Activated naive CD4-positive, alpha-beta T cell treated with anti-CD3 and anti-CD28 coated beads for 36 hours (primary cell): ENCODE data around the gene CD82. TPM values are rescaled to one million over a fixed set of nuclear protein-coding genes. Genes with fewer than 3 reads are reported as not detected.
A peak's percentile ranks its signal among the peaks of the same experiment; 100 is the strongest.

Experiments used
- CTCF ChIA-PET: fragments of 350-600 bp; sonication (Branson Sonifier 250); formaldehyde crosslinking; loops from one replicate; lab custom pipeline; 2021; ENCODE audit warnings: antibody characterized with exemption; lab: Charles Lee
- DNase-seq: peaks from one replicate; pipeline ENCODE4 v3.0.0-alpha.2; 2020
- H3K27ac Mint-ChIP-seq: one replicate; pipeline ENCODE4 v1.8.0; 2021; ENCODE audit warnings: mild to moderate bottlenecking, mixed read lengths
- H3K27me3 Mint-ChIP-seq: one replicate; pipeline ENCODE4 v1.8.0; 2021; ENCODE audit warnings: low read depth, mixed read lengths
- H3K36me3 Mint-ChIP-seq: one replicate; pipeline ENCODE4 v1.8.0; 2021; ENCODE audit warnings: low read depth, mixed read lengths
- H3K4me1 Mint-ChIP-seq: one replicate; pipeline ENCODE4 v1.8.0; 2021; ENCODE audit warnings: low read depth, mixed read lengths
- H3K4me3 Mint-ChIP-seq: one replicate; pipeline ENCODE4 v1.8.0; 2021; ENCODE audit warnings: mild to moderate bottlenecking, moderate library complexity, mixed read lengths
- H3K9me3 Mint-ChIP-seq: one replicate; pipeline ENCODE4 v1.8.0; 2021; ENCODE audit warnings: mixed read lengths
- intact Hi-C: fragments of 100-400 bp; cut with micrococcal nuclease; formaldehyde crosslinking; loops from one replicate; pipeline ENCODE4 v1.15.1; 2023
- total RNA-seq, 2 experiments: library from RNA; stranded (reverse); gene quantifications; one replicate each; pipeline ENCODE4 v1.2.3, GENCODE V29; 2021

Gene CD82
- total RNA-seq, 2 experiments from 2014 or later = 140 to 141 TPM

DNA sequence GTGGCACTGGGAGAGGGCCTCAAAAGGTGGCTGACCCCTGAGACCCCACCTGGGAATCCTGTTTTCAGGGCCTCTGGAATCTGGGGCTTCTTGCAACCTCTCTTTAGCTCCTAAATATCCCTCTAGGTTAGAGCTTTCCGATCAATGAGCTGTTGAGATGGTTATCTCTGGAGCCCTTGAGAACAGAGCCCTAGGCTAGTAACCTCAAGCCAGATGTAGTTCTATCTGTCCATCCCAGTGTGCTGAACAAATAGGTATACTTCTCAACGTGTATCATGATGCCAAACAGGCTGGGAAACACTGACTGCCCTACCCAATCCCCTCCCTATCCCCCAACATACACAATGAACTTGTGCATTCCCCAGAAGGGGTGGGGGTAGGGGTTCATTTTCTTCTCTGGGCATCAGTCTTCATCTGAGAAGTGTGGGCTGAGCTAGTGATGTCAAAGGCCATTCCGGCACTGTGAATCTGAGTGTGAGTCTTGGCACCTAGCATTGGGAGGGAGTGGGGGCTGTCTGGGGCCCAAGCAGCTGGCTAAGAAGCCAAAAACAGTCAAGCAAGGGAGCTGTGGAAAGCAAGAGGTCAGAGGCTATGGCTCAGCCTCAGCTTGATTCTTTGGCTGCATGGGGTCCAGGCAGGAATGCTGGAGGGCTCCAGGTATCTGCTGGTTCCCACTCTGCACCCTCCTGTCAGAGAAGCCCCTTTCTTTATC is 17.3 kb downstream of the CD82 start:
- peaks cover 56% of the 10 kb centered on the region for H3K36me3 Mint-ChIP-seq
- H3K27me3 Mint-ChIP-seq = no peaks in the 10 kb centered on the region
- intact Hi-C loops = no loop called here
- DNase-seq = no peak
- H3K4me3 Mint-ChIP-seq = no peak overlapping the region
- H3K4me1 Mint-ChIP-seq = peaks cover 41% of the 10 kb centered on the region
- H3K9me3 Mint-ChIP-seq = peaks cover 2% of the 10 kb centered on the region
- H3K27ac Mint-ChIP-seq = no peak overlapping the region
- CTCF ChIA-PET = interaction anchor here (1.1 to 2.4 kb wide), 3 partner anchors 26 to 521 kb away, joined by 3 to 9 read pairs (median 4); no protein-coding TSS in a partner anchor

- no peak for DNase-seq
- intact Hi-C loops = no loop called here
- H3K36me3 Mint-ChIP-seq = peaks cover 59% of the 10 kb centered on the region
- CTCF ChIA-PET = interaction anchor here (1.1 to 2.4 kb wide), 3 partner anchors 26 to 521 kb away, joined by 3 to 9 read pairs (median 4); no protein-coding TSS in a partner anchor
- H3K27me3 Mint-ChIP-seq = no peaks in the 10 kb centered on the region
- peaks cover 2% of the 10 kb centered on the region for H3K9me3 Mint-ChIP-seq
- H3K27ac Mint-ChIP-seq = no peak overlapping the region
- no peak overlapping the region for H3K4me3 Mint-ChIP-seq
- H3K4me1 Mint-ChIP-seq = peaks cover 38% of the 10 kb centered on the region
These were observed 17.8 kb downstream of the CD82 start for GRCh38 chr11:44583353-44583669.

GRCh38 chr11:44585421-44585820 is 20.0 kb downstream of the CD82 start:
- CTCF ChIA-PET = interaction anchor here (0.8 to 2.1 kb wide), 3 partner anchors 12 to 32 kb away, joined by 3 to 7 read pairs (median 4); no protein-coding TSS in a partner anchor
- H3K27me3 Mint-ChIP-seq = no peaks in the 10 kb centered on the region
- DNase-seq = no peak
- peaks cover 31% of the 10 kb centered on the region for H3K4me1 Mint-ChIP-seq
- no peak overlapping the region for H3K4me3 Mint-ChIP-seq
- H3K36me3 Mint-ChIP-seq = peaks cover 64% of the 10 kb centered on the region
- H3K27ac Mint-ChIP-seq = no peak overlapping the region
- peaks cover 2% of the 10 kb centered on the region for H3K9me3 Mint-ChIP-seq
- intact Hi-C loops = no loop called here

DNA sequence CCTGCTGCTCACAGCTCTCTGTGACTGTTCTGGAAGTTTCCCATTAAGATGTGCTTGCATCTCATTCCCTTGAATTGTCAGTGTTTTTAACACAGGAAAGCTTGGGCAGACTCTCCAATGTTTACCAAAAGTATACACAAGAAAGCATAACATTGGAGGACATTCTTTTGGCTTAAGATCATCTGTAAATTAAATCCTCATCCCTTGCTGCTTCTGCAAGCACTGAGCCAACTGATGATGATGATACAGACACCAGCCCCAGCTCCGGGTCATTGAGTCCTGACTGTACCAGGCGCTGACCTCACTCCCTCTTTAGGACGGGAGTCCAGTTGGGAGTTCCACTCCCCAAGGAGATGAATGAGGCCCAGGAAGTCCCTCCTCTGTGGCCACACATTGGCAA is 23.8 kb downstream of the CD82 start:
- DNase-seq = no peak
- Mint-ChIP-seq H3K36me3 (peaks cover 52% of the 10 kb centered on the region), H3K27me3 (no peaks in the 10 kb centered on the region), H3K4me3 (no peak overlapping the region), H3K27ac (no peak overlapping the region), H3K9me3 (no peaks in the 10 kb centered on the region), H3K4me1 (peaks cover 41% of the 10 kb centered on the region)
- intact Hi-C loops = no loop called here
- CTCF ChIA-PET = interaction anchor here (1.0 kb wide), 1 partner anchor 18 kb away, joined by 4 read pairs; no protein-coding TSS in a partner anchor

DNA sequence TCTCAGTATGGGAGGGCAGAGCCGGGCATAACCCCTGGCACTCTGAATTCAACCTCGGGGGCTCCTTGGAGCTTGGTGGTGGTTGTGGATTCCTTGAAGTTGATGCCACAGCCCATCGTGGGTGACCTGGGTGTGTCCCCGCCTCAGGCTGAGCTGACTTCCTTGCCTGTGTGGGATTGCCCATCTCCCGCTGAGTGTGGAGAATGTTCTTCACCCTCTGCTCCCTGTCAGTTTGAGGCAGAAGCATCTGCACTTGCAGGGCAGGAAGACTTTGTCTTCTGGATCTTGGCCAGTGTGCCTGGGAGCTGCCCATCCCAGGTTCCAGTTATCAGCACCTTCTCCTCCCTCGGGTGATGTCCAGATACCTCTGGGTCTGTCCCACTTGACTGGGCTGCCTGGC is 25.3 kb downstream of the CD82 start:
- H3K4me1 Mint-ChIP-seq = peaks cover 55% of the 10 kb centered on the region
- intact Hi-C loops = no loop called here
- CTCF ChIA-PET = interaction anchor here (1.6 kb wide), 1 partner anchor 26 kb away, joined by 11 read pairs; no protein-coding TSS in a partner anchor
- peak overlapping the region; percentile 63 for H3K27ac Mint-ChIP-seq
- H3K9me3 Mint-ChIP-seq = no peaks in the 10 kb centered on the region
- H3K27me3 Mint-ChIP-seq = no peaks in the 10 kb centered on the region
- H3K36me3 Mint-ChIP-seq = peaks cover 56% of the 10 kb centered on the region
- no peak overlapping the region for H3K4me3 Mint-ChIP-seq
- DNase-seq = no peak

GRCh38 chr11:44591557-44591956 is 26.1 kb downstream of the CD82 start:
- intact Hi-C loops = no loop called here
- Mint-ChIP-seq H3K27me3 (no peaks in the 10 kb centered on the region), H3K9me3 (no peaks in the 10 kb centered on the region), H3K36me3 (peaks cover 59% of the 10 kb centered on the region), H3K4me3 (no peak overlapping the region), H3K27ac (no peak overlapping the region), H3K4me1 (peaks cover 62% of the 10 kb centered on the region)
- no peak for DNase-seq
- CTCF ChIA-PET = interaction anchor here (1.6 kb wide), 1 partner anchor 26 kb away, joined by 11 read pairs; no protein-coding TSS in a partner anchor

DNA sequence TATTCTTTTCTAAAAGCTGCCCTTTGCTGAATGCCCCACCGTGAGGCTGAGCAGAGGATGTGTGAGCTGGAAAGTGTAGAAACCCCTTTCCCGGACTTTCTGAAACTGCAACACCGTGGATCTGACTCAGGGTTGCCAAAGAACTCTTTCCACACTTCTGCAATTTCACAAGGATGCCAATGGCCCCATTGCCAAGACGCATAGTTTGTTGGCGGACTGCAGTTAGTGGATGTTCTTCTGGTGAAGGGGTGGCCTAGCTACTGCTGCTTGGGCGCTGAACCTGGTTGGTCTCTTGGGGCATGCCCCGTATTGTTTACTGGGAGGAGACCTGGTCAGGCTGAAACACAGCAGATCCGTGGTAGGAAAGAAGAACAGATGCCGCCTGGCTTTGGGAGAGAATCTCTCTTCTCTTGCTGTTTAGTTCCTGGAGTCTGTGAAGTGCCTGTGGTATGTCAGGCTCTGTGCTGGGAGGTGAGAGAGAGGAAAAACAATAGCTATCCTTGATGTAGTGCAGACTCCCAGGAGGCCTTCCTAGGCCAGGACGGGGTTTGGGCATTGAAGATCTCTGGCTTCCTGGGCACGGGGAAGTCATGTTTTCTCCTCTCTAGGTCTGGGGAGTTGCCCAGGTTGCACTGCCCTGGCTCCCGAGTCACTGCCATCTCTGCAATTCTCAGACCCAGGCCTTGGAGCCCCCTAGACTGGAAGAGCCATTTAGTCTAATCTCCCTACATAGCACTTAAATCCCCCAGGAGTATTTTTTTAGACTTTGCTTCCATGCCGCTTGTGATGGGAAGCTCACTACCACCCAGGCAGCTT is 26.9 kb downstream of the CD82 start:
- intact Hi-C loops = no loop called here
- no peaks in the 10 kb centered on the region for H3K27me3 Mint-ChIP-seq
- no peak for DNase-seq
- peak overlapping the region; percentile 56 for H3K27ac Mint-ChIP-seq
- H3K36me3 Mint-ChIP-seq = peaks cover 55% of the 10 kb centered on the region
- H3K9me3 Mint-ChIP-seq = no peaks in the 10 kb centered on the region
- peaks cover 70% of the 10 kb centered on the region for H3K4me1 Mint-ChIP-seq
- no peak overlapping the region for H3K4me3 Mint-ChIP-seq
- CTCF ChIA-PET = interaction anchor here (1.0 to 1.6 kb wide), 3 partner anchors 14 to 25 kb away, joined by 3 to 11 read pairs (median 4); no protein-coding TSS in a partner anchor

DNA sequence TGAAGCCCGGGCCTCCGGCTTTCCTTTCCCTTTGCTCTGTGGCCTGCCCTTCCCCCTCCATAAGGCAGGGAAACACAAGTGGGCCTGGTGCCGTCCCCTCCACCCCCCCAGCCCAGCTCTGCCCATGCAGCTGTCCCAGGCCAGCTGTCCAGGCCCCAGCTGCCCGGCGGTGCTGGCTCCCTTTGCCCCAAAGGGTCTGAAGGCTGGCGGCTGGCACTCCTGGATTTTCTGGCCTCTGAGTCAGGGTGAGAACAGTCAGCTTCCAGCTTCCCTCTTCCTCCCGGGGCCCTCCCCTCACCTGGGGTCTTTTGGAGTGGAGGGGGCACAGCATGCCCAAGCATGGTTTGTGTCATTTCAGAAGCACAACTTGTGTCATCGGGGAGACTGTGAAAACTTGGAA is 27.8 kb downstream of the CD82 start:
- Mint-ChIP-seq H3K9me3 (no peaks in the 10 kb centered on the region), H3K27me3 (no peaks in the 10 kb centered on the region), H3K27ac (no peak overlapping the region), H3K4me3 (no peak overlapping the region), H3K36me3 (peaks cover 49% of the 10 kb centered on the region), H3K4me1 (peaks cover 77% of the 10 kb centered on the region)
- intact Hi-C loops = no loop called here
- no peak for DNase-seq
- CTCF ChIA-PET = interaction anchor here (1.2 kb wide), 1 partner anchor 24 kb away, joined by 3 read pairs; no protein-coding TSS in a partner anchor

GRCh38 chr11:44595006-44595405 is 29.5 kb downstream of the CD82 start:
- Mint-ChIP-seq H3K4me3 (no peak overlapping the region), H3K27ac (peak overlapping the region; percentile 88), H3K27me3 (no peaks in the 10 kb centered on the region), H3K36me3 (peaks cover 39% of the 10 kb centered on the region), H3K4me1 (peaks cover 75% of the 10 kb centered on the region), H3K9me3 (no peaks in the 10 kb centered on the region)
- no peak for DNase-seq
- CTCF ChIA-PET = interaction anchor here (1.0 to 1.3 kb wide), 3 partner anchors 17 to 26 kb away, joined by 3 to 7 read pairs (median 4); no protein-coding TSS in a partner anchor
- intact Hi-C loops = no loop called here

DNA sequence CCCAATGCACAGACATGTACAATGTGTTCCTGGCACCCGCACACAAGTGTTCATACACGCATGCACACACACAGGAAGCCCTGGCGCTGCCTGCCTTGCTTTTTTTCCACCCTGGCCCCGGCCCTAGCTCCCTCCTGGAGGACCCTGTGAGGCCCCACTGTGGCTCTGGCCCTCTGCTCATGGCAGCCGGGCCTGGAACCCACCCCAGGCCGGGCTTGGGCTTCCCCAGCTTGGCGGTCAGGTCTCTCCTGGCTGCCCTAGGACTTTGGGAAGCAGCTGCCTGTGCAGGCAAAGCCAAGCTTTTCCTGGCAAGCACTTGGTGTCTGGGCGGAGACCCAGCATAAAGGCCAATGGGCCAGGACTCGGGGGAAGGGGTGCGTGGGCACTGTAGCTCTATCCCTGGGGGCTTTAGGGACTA is 30.5 kb downstream of the CD82 start:
- CTCF ChIA-PET = interaction anchor here (0.7 to 1.6 kb wide), 7 partner anchors 16 to 40 kb away, joined by 3 to 6 read pairs (median 4); partner anchors contain the start of gene CD82
- Mint-ChIP-seq H3K4me3 (peak overlapping the region; percentile 39), H3K36me3 (peaks cover 36% of the 10 kb centered on the region), H3K4me1 (peaks cover 81% of the 10 kb centered on the region), H3K27me3 (no peaks in the 10 kb centered on the region), H3K27ac (peak overlapping the region; percentile 88), H3K9me3 (no peaks in the 10 kb centered on the region)
- intact Hi-C loops = loop anchor here (1.0 kb wide), 1 partner anchor 27 kb away; no protein-coding TSS in a partner anchor
- peak; percentile 40 for DNase-seq

DNA sequence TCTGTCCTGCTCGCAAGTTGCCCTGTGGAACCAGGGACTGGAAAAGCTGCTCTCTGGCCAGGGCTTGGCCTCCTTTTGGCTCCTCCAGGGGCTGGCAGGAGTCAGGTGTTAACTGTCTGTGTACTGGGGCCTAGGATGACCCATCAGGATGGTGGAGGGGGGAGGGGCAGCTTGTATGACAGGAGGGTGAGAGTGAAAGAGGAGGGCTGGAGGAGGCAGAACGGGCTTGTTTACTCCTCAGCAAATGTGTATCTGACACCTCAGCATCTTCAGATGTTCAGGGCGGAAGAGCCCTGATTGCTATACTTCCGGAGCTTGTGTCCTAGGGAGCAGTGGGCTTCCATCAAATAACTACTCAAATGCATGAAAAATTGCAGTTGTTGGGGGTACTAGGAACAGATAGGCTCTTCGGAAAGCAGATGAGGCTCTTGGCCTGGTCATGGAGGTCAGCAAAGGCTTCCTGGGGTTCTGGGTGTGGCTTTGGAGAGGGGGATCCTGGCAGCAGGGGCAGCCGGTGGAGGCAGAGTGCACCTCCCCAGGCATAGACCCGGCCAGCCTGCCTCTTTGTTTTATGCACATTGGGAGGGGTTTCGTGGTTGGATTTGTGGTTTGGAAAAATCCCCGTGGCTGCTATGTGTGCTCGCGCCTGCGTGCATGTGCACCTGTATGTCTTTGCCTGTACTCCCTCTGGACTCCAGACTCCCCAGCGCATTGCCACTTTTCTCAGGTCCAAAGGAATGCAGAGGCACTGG is 31.2 kb downstream of the CD82 start:
- intact Hi-C loops = loop anchor here (1.0 kb wide), 4 partner anchors 15 to 31 kb away; partner anchors contain the start of gene CD82
- H3K9me3 Mint-ChIP-seq = no peaks in the 10 kb centered on the region
- H3K4me1 Mint-ChIP-seq = peaks cover 81% of the 10 kb centered on the region
- H3K27ac Mint-ChIP-seq = peak overlapping the region; percentile 88
- H3K27me3 Mint-ChIP-seq = no peaks in the 10 kb centered on the region
- CTCF ChIA-PET = interaction anchor here (0.6 to 2.1 kb wide), 8 partner anchors 15 to 480 kb away, joined by 3 to 10 read pairs (median 4); no protein-coding TSS in a partner anchor
- DNase-seq = peak; percentile 89
- H3K36me3 Mint-ChIP-seq = peaks cover 32% of the 10 kb centered on the region
- peak overlapping the region; percentile 39 for H3K4me3 Mint-ChIP-seq
